Gastrocnemius medialis (tissue), 4 donors: ENCODE results near the gene LTBP1.

Experiments used
- CTCF ChIP-seq, 5 experiments: fragments of 450-650 bp in 3 of 5; fragments of 200-600 bp in 2 of 5; sonication (generic) in 2 of 5; IDR thresholded peaks in 4 of 5; conservative IDR thresholded peaks in 1 of 5; 1 replicate in 4 of 5; 2 replicates in 1 of 5; pipeline ENCODE4 v1.5.1; 2016 to 2019; ENCODE audit warnings: antibody characterized with exemption in 5 of 5, mild to moderate bottlenecking in 3 of 5, moderate library complexity in 3 of 5
- POLR2A ChIP-seq, 2 donors: fragments of 450-650 bp; IDR thresholded peaks; one replicate each; pipeline ENCODE4 v1.6.1; 2017; ENCODE audit warnings: antibody characterized with exemption in 2 of 2, mild to moderate bottlenecking in 2 of 2, moderate library complexity in 2 of 2

DNA sequence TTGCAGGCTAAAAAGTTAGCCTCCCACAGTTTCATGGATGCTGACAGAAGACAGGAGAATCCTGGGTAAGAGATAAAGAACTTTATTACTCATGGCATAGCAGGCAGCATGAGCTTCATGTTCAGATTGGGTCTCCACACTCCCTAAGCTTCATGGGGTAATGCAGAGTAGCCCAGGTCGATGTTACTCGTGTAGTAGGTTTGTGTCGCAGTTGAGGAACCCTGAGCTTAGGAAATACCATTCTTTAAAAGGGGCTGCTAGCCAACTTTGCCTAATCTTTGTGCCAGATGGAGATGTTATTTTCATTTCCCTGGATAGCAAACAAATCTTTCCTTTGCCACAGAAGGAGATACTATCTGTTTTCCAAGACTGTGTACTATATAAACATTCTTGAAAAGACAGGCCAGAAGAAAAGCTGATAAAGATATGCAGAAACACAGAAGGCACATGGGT is 117.6 kb downstream of the LTBP1 start:
- TF ChIP-seq CTCF (IDR thresholded peaks at IDR 0.05 in 4 of 5, conservative IDR thresholded peaks at IDR 0.05 in 1 of 5) (no peak), POLR2A (IDR thresholded peaks at IDR 0.05) (no peak)
